HG02852 (cell line): Measurements from ENCODE around the gene TBXT.

Source experiments
- ATAC-seq: cut with Tn5 transposase; IDR thresholded peaks from one replicate; pipeline ENCODE4 v1.9.1; 2021; ENCODE audit warnings: mild to moderate bottlenecking, moderate library complexity; ENCODE audit not compliant: unreplicated experiment

Gene TBXT

GRCh38 chr6:166119116-166119911 lies 48.3 kb downstream of the TBXT start:
- no peak for ATAC-seq

- no peak for ATAC-seq
Measured at GRCh38 chr6:166115609-166116008, 52.0 kb downstream of the TBXT start.

- no peak for ATAC-seq
Measured at GRCh38 chr6:166112580-166112979, 55.1 kb downstream of the TBXT start.

GRCh38 chr6:166109608-166110007 lies 58.0 kb downstream of the TBXT start:
- no peak for ATAC-seq
